ENCODE measurements around the gene PTF1A. TPM values are rescaled to one million over a fixed set of nuclear protein-coding genes. Genes with fewer than 3 reads are reported as not detected.

The PTF1A gene
- total and polyA plus RNA-seq, 2 donors: 0.16 TPM; not detected in 1

GRCh38 chr10:23194966-23195845 is 3.1 kb downstream of the PTF1A start:
- Histone ChIP-seq H3K27me3 (ENCODE audit: control insufficient read depth in 2 of 2, insufficient read depth in 1 of 2, low read length in 1 of 2) (peaks cover 92 to 97% of the 10 kb centered on the region in 2 donors), H3K4me3 (ENCODE audit: low read length in 2 of 2) (no peak overlapping the region), H3K27ac (ENCODE audit: low read depth in 1 of 2, low read length in 1 of 2) (no peak overlapping the region), H3K36me3 (ENCODE audit: control insufficient read depth in 2 of 2, insufficient read depth in 2 of 2, low read length in 1 of 2) (no peaks in the 10 kb centered on the region), H3K4me1 (ENCODE audit: control insufficient read depth in 2 of 2, insufficient read depth in 2 of 2, low read length in 2 of 2) (no peaks in the 10 kb centered on the region), H3K9me3 (ENCODE audit: control insufficient read depth in 2 of 2, insufficient read depth in 1 of 2, low read length in 1 of 2) (no peaks in the 10 kb centered on the region)
- no peak for DNase-seq (ENCODE audit: low read depth in 6 of 9, low spot score in 9 of 9)
- 8% methylated on average over 70 of the region's 70 CpGs for WGBS

- Histone ChIP-seq H3K27me3 (ENCODE audit: control insufficient read depth in 2 of 2, insufficient read depth in 1 of 2, low read length in 1 of 2) (peaks cover 94 to 97% of the 10 kb centered on the region in 2 donors), H3K36me3 (ENCODE audit: control insufficient read depth in 2 of 2, insufficient read depth in 2 of 2, low read length in 1 of 2) (no peaks in the 10 kb centered on the region), H3K9me3 (ENCODE audit: control insufficient read depth in 2 of 2, insufficient read depth in 1 of 2, low read length in 1 of 2) (no peaks in the 10 kb centered on the region), H3K27ac (ENCODE audit: low read depth in 1 of 2, low read length in 1 of 2) (no peak overlapping the region), H3K4me3 (ENCODE audit: low read length in 2 of 2) (no peak overlapping the region), H3K4me1 (ENCODE audit: control insufficient read depth in 2 of 2, insufficient read depth in 2 of 2, low read length in 2 of 2) (no peaks in the 10 kb centered on the region)
- DNase-seq (ENCODE audit: low read depth in 6 of 9, low spot score in 9 of 9): no peak
- WGBS: 10% methylated on average over 13 of the region's 13 CpGs
These were observed 3.9 kb downstream of the PTF1A start for GRCh38 chr10:23195846-23196600.

- Histone ChIP-seq H3K4me1 (ENCODE audit: control insufficient read depth in 2 of 2, insufficient read depth in 2 of 2, low read length in 2 of 2) (no peaks in the 10 kb centered on the region), H3K27ac (ENCODE audit: low read depth in 1 of 2, low read length in 1 of 2) (no peak overlapping the region), H3K9me3 (ENCODE audit: control insufficient read depth in 2 of 2, insufficient read depth in 1 of 2, low read length in 1 of 2) (no peaks in the 10 kb centered on the region), H3K4me3 (ENCODE audit: low read length in 2 of 2) (no peak overlapping the region), H3K36me3 (ENCODE audit: control insufficient read depth in 2 of 2, insufficient read depth in 2 of 2, low read length in 1 of 2) (no peaks in the 10 kb centered on the region), H3K27me3 (ENCODE audit: control insufficient read depth in 2 of 2, insufficient read depth in 1 of 2, low read length in 1 of 2) (peaks cover 85 to 97% of the 10 kb centered on the region in 2 donors)
- 21% methylated on average over 3 of the region's 3 CpGs for WGBS
- no peak for DNase-seq (ENCODE audit: low read depth in 6 of 9, low spot score in 9 of 9)
These were observed 4.8 kb downstream of the PTF1A start for GRCh38 chr10:23196915-23197314.

- H3K4me3 ChIP-seq (ENCODE audit: low read length in 2 of 2): no peak overlapping the region
- no peak for DNase-seq (ENCODE audit: low read depth in 6 of 9, low spot score in 9 of 9)
- WGBS: 12% methylated on average over 12 of the region's 12 CpGs
- H3K9me3 ChIP-seq (ENCODE audit: control insufficient read depth in 2 of 2, insufficient read depth in 1 of 2, low read length in 1 of 2): no peaks in the 10 kb centered on the region
- H3K27me3 ChIP-seq (ENCODE audit: control insufficient read depth in 2 of 2, insufficient read depth in 1 of 2, low read length in 1 of 2): peaks cover 85 to 97% of the 10 kb centered on the region in 2 donors
- no peaks in the 10 kb centered on the region for H3K4me1 ChIP-seq (ENCODE audit: control insufficient read depth in 2 of 2, insufficient read depth in 2 of 2, low read length in 2 of 2)
- no peak overlapping the region for H3K27ac ChIP-seq (ENCODE audit: low read depth in 1 of 2, low read length in 1 of 2)
- no peaks in the 10 kb centered on the region for H3K36me3 ChIP-seq (ENCODE audit: control insufficient read depth in 2 of 2, insufficient read depth in 2 of 2, low read length in 1 of 2)
These were observed 5.3 kb downstream of the PTF1A start for GRCh38 chr10:23197416-23197861.

- Histone ChIP-seq H3K9me3 (ENCODE audit: control insufficient read depth in 2 of 2, insufficient read depth in 1 of 2, low read length in 1 of 2) (no peaks in the 10 kb centered on the region), H3K4me3 (ENCODE audit: low read length in 2 of 2) (no peak overlapping the region), H3K27ac (ENCODE audit: low read depth in 1 of 2, low read length in 1 of 2) (no peak overlapping the region), H3K4me1 (ENCODE audit: control insufficient read depth in 2 of 2, insufficient read depth in 2 of 2, low read length in 2 of 2) (no peaks in the 10 kb centered on the region), H3K36me3 (ENCODE audit: control insufficient read depth in 2 of 2, insufficient read depth in 2 of 2, low read length in 1 of 2) (no peaks in the 10 kb centered on the region), H3K27me3 (ENCODE audit: control insufficient read depth in 2 of 2, insufficient read depth in 1 of 2, low read length in 1 of 2) (peaks cover 84 to 99% of the 10 kb centered on the region in 2 donors)
- DNase-seq (ENCODE audit: low read depth in 6 of 9, low spot score in 9 of 9): no peak
- WGBS: 6% methylated on average over 13 of the region's 13 CpGs
These were observed 6.5 kb downstream of the PTF1A start for GRCh38 chr10:23198610-23198939.

- Histone ChIP-seq H3K4me3 (ENCODE audit: low read length in 2 of 2) (no peak overlapping the region), H3K27me3 (ENCODE audit: control insufficient read depth in 2 of 2, insufficient read depth in 1 of 2, low read length in 1 of 2) (peaks cover 84 to 100% of the 10 kb centered on the region in 2 donors), H3K4me1 (ENCODE audit: control insufficient read depth in 2 of 2, insufficient read depth in 2 of 2, low read length in 2 of 2) (no peaks in the 10 kb centered on the region), H3K36me3 (ENCODE audit: control insufficient read depth in 2 of 2, insufficient read depth in 2 of 2, low read length in 1 of 2) (no peaks in the 10 kb centered on the region), H3K9me3 (ENCODE audit: control insufficient read depth in 2 of 2, insufficient read depth in 1 of 2, low read length in 1 of 2) (no peaks in the 10 kb centered on the region), H3K27ac (ENCODE audit: low read depth in 1 of 2, low read length in 1 of 2) (no peak overlapping the region)
- WGBS: 3% methylated on average over 60 of the region's 60 CpGs
- DNase-seq (ENCODE audit: low read depth in 6 of 9, low spot score in 9 of 9): peak in 1 of 9 donors; percentile 2
These were observed 7.0 kb downstream of the PTF1A start for GRCh38 chr10:23198940-23199767.

- Histone ChIP-seq H3K27ac (ENCODE audit: low read depth in 1 of 2, low read length in 1 of 2) (no peak overlapping the region), H3K36me3 (ENCODE audit: control insufficient read depth in 2 of 2, insufficient read depth in 2 of 2, low read length in 1 of 2) (no peaks in the 10 kb centered on the region), H3K9me3 (ENCODE audit: control insufficient read depth in 2 of 2, insufficient read depth in 1 of 2, low read length in 1 of 2) (no peaks in the 10 kb centered on the region), H3K4me1 (ENCODE audit: control insufficient read depth in 2 of 2, insufficient read depth in 2 of 2, low read length in 2 of 2) (no peaks in the 10 kb centered on the region), H3K27me3 (ENCODE audit: control insufficient read depth in 2 of 2, insufficient read depth in 1 of 2, low read length in 1 of 2) (peaks cover 85 to 100% of the 10 kb centered on the region in 2 donors), H3K4me3 (ENCODE audit: low read length in 2 of 2) (no peak overlapping the region)
- DNase-seq (ENCODE audit: low read depth in 6 of 9, low spot score in 9 of 9): no peak
- 4% methylated on average over 30 of the region's 30 CpGs for whole genome bisulfite sequencing
These were observed 7.8 kb downstream of the PTF1A start for GRCh38 chr10:23199768-23200511.

GRCh38 chr10:23200586-23200985 is 8.5 kb downstream of the PTF1A start:
- Histone ChIP-seq H3K4me1 (ENCODE audit: control insufficient read depth in 2 of 2, insufficient read depth in 2 of 2, low read length in 2 of 2) (no peaks in the 10 kb centered on the region), H3K9me3 (ENCODE audit: control insufficient read depth in 2 of 2, insufficient read depth in 1 of 2, low read length in 1 of 2) (no peaks in the 10 kb centered on the region), H3K27ac (ENCODE audit: low read depth in 1 of 2, low read length in 1 of 2) (no peak overlapping the region), H3K4me3 (ENCODE audit: low read length in 2 of 2) (no peak overlapping the region), H3K27me3 (ENCODE audit: control insufficient read depth in 2 of 2, insufficient read depth in 1 of 2, low read length in 1 of 2) (peaks cover 82 to 94% of the 10 kb centered on the region in 2 donors), H3K36me3 (ENCODE audit: control insufficient read depth in 2 of 2, insufficient read depth in 2 of 2, low read length in 1 of 2) (no peaks in the 10 kb centered on the region)
- 17% methylated on average over 12 of the region's 12 CpGs for WGBS
- no peak for DNase-seq (ENCODE audit: low read depth in 6 of 9, low spot score in 9 of 9)

All from thymus (tissue), 11 donors.